PC-3 (cell line): ENCODE measurements around the gene TINAGL1.

ENCODE experiments used
- EZH2 ChIP-seq: fragments of 300-600 bp; sonication (generic); IDR thresholded peaks from one replicate; pipeline ENCODE4 v1.6.1; 2017; ENCODE audit warnings: antibody characterized with exemption, mild to moderate bottlenecking, low read length; ENCODE audit not compliant: unreplicated experiment
- EZH2phosphoT487 ChIP-seq: fragments of 300-600 bp; sonication (generic); IDR thresholded peaks from 2 replicates; pipeline ENCODE4 v1.6.1; 2018; ENCODE audit warnings: mild to moderate bottlenecking, antibody characterized with exemption, low read length, borderline replicate concordance
- TF ChIP-seq, protein P1 (sequence below): fragments of 300-600 bp; sonication (generic); conservative IDR thresholded peaks from 2 replicates; pipeline ENCODE4 v1.5.1; 2017; ENCODE audit warnings: antibody characterized with exemption, low read depth, mild to moderate bottlenecking, low read length

DNA sequence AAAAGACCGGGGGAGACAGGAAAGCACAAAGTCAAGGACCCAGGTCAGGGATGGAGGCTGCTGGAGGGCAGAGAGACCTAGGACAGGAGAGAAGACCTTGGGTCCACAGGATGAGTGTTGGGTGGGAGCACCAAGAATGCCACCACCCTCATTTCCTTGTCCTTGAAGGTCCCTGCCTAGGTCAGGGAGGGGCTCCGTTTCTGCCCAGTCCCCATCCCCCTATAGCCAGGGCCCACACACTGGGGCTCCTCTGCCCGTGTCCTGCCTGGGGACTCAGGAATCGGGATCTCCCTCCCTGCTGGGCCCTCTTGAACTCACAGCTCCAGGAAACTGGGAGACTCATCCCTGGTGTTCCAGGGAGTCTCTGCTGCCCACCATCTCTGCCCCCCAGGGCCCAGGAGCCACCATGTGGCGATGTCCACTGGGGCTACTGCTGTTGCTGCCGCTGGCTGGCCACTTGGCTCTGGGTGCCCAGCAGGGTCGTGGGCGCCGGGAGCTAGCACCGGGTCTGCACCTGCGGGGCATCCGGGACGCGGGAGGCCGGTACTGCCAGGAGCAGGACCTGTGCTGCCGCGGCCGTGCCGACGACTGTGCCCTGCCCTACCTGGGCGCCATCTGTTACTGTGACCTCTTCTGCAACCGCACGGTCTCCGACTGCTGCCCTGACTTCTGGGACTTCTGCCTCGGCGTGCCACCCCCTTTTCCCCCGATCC is 584 bp downstream of the TINAGL1 start:
- TF ChIP-seq, protein P1, sequence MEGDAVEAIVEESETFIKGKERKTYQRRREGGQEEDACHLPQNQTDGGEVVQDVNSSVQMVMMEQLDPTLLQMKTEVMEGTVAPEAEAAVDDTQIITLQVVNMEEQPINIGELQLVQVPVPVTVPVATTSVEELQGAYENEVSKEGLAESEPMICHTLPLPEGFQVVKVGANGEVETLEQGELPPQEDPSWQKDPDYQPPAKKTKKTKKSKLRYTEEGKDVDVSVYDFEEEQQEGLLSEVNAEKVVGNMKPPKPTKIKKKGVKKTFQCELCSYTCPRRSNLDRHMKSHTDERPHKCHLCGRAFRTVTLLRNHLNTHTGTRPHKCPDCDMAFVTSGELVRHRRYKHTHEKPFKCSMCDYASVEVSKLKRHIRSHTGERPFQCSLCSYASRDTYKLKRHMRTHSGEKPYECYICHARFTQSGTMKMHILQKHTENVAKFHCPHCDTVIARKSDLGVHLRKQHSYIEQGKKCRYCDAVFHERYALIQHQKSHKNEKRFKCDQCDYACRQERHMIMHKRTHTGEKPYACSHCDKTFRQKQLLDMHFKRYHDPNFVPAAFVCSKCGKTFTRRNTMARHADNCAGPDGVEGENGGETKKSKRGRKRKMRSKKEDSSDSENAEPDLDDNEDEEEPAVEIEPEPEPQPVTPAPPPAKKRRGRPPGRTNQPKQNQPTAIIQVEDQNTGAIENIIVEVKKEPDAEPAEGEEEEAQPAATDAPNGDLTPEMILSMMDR: no peak
- TF ChIP-seq EZH2 (no peak), EZH2phosphoT487 (no peak)
